ENCODE results near the gene SPA17. TPM values are rescaled to one million over a fixed set of nuclear protein-coding genes. Genes with fewer than 3 reads are reported as not detected.

SPA17 gene
- total and polyA plus RNA-seq, 9 of the 15 experiments (the other 6 are each of a cell fraction or from before 2014, with no cell fraction given), result 6.0 to 19.5 (median 12.6) TPM

DNA sequence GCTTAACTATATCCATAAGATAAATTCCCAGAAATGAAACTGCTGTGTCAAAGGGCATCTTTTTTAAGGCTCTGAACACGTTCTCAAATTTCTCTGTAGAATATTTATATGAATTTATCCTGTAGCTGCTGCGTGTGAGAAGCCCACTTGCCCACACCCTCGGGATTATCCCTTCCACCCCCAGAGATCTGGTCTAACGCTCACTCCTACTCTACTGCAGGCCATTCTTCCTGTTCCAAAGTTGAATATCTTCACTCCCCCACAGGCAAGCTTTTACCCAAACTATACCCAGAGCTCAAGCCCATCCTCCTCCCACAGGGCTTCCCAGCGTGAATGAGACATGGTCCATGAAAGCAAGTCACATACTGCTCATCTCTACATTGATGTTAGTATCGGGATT lies 25.1 kb upstream of the SPA17 start (continued):
- TF ChIP-seq, protein P1, sequence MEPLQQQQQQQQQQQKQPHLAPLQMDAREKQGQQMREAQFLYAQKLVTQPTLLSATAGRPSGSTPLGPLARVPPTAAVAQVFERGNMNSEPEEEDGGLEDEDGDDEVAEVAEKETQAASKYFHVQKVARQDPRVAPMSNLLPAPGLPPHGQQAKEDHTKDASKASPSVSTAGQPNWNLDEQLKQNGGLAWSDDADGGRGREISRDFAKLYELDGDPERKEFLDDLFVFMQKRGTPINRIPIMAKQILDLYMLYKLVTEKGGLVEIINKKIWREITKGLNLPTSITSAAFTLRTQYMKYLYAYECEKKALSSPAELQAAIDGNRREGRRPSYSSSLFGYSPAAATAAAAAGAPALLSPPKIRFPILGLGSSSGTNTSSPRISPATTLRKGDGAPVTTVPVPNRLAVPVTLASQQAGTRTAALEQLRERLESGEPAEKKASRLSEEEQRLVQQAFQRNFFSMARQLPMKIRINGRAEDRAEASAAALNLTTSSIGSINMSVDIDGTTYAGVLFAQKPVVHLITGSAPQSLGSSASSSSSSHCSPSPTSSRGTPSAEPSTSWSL (CRISPR knock-in tag; IDR thresholded peaks at IDR 0.05; ENCODE audit: borderline replicate concordance), result no peak

DNA sequence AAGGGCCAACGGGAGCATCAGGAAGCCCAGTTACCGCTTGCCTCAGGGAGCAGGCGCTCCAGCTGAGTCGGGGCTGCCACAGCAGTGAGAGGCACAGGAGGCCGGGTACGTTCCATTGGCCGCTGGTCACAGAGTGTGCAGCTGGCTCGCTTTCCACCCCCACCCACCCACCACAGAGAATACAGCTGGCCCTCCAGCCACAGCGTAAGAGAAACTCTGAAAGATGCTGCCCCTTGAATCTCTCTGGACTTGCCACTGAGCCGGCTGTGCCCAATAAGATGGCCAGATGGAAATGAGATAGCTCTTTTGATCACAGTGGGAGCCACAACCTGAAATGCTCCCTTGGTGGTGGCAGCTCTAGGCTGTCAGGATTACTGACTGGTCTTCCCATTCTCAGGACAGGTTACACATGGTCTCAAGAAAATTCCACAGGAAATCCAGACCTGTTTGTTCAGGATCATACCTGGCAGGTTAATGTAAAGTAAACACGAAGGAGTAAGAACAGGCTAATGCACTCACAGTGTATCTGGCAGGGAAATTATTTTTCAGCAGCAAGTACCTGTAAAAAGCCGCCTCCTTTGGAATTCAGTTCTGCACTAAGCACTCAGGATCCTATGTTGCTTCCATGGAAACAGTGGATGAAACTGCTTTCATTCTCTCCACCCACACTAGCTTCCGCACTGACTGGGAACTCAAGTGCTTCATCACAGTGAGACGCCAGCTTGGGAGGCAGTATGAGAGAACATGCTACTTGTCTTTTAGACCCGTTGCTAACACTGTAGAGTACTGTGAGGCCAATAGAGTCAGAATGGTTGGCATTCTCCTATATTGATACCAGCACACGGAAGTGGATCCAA lies 16.7 kb upstream of the SPA17 start:
- Histone ChIP-seq H3K9me3 (replicated peaks; ENCODE audit: control insufficient read depth, insufficient read depth, low read depth, low read length) (no peaks in the 10 kb centered on the region), H3K9me1 (ENCODE audit: control insufficient read depth, insufficient read depth, low read length) (no peaks in the 10 kb centered on the region), H3K4me3 (no peak overlapping the region), H3K4me1 (replicated peaks in 1 of 2; ENCODE audit: control insufficient read depth in 2 of 2, insufficient read depth in 2 of 2, low read length in 2 of 2) (no peaks in the 10 kb centered on the region), H3K79me2 (ENCODE audit: control insufficient read depth, insufficient read depth, low read length) (no peaks in the 10 kb centered on the region), H4K20me1 (replicated peaks; ENCODE audit: control insufficient read depth, insufficient read depth, low read length) (no peaks in the 10 kb centered on the region), H3K36me3 (ENCODE audit: control insufficient read depth, insufficient read depth, low read length) (no peaks in the 10 kb centered on the region), H2AFZ (ENCODE audit: low read depth, low read length) (no peak overlapping the region; the same call in 1 of the 2 replicates), H3K27me3 (ENCODE audit: control insufficient read depth in 2 of 2, insufficient read depth in 2 of 2, low read length in 2 of 2) (no peaks in the 10 kb centered on the region), H3K27ac (ENCODE audit: extremely low read depth, low read depth, low read length) (no peak overlapping the region), H3K9ac (ENCODE audit: insufficient read depth in 1 of 2, low read depth in 2 of 2, low read length in 2 of 2) (no peak overlapping the region; a peak in 1 of 4 replicates), H3K4me2 (ENCODE audit: insufficient read depth, low read length) (no peak overlapping the region)
- in situ Hi-C loops (cut with MboI) (no loop called here), intact Hi-C loops (cut with micrococcal nuclease) (no loop called here)
- WGBS (ENCODE audit: insufficient coverage, low coverage, missing lambda C conversion rate), result 42% methylated on average over 15 of the region's 16 CpGs
- ChIA-PET POLR2A (interaction anchor here (0.6 to 1.1 kb wide), 2 partner anchors 10 to 21 kb away, joined by 3 to 5 read pairs; no protein-coding TSS in a partner anchor), CTCF (ENCODE audit: low intra/inter-chr PET ratio) (no interaction called here)
- no TSS peak for BruUV-seq (replicated peaks)
- FAIRE-seq (no peak), ATAC-seq (no peak), DNase-seq (ENCODE audit: extremely low read depth in 1 of 4, low spot score in 3 of 4) (no peak)
- no peak for TF ChIP-seq HDAC3 (IDR thresholded peaks at IDR 0.05; ENCODE audit: borderline replicate concordance, partially characterized antibody)
- no peak for TF ChIP-seq SPI1 (IDR thresholded peaks at IDR 0.05; ENCODE audit: borderline replicate concordance, low read depth, low read length)
- no peak for TF ChIP-seq POLR2A (conservative IDR thresholded peaks at IDR 0.05)
- no peak for TF ChIP-seq PPARD (CRISPR knock-in tag; IDR thresholded peaks at IDR 0.05)
- no peak for TF ChIP-seq NFIC (IDR thresholded peaks at IDR 0.05)
- no peak for TF ChIP-seq ZNF24 (IDR thresholded peaks at IDR 0.05)
- TF ChIP-seq, protein P2, sequence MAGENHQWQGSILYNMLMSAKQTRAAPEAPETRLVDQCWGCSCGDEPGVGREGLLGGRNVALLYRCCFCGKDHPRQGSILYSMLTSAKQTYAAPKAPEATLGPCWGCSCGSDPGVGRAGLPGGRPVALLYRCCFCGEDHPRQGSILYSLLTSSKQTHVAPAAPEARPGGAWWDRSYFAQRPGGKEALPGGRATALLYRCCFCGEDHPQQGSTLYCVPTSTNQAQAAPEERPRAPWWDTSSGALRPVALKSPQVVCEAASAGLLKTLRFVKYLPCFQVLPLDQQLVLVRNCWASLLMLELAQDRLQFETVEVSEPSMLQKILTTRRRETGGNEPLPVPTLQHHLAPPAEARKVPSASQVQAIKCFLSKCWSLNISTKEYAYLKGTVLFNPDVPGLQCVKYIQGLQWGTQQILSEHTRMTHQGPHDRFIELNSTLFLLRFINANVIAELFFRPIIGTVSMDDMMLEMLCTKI (IDR thresholded peaks at IDR 0.05; ENCODE audit: partially characterized antibody), result no peak
- TF ChIP-seq BRCA1 (IDR thresholded peaks at IDR 0.05), result no peak
- no peak for TF ChIP-seq BRCA1 (CRISPR knock-in tag; IDR thresholded peaks at IDR 0.05)
- no peak for TF ChIP-seq TRIM24 (IDR thresholded peaks at IDR 0.05)
- TF ChIP-seq, protein P3, sequence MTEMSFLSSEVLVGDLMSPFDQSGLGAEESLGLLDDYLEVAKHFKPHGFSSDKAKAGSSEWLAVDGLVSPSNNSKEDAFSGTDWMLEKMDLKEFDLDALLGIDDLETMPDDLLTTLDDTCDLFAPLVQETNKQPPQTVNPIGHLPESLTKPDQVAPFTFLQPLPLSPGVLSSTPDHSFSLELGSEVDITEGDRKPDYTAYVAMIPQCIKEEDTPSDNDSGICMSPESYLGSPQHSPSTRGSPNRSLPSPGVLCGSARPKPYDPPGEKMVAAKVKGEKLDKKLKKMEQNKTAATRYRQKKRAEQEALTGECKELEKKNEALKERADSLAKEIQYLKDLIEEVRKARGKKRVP (CRISPR knock-in tag; IDR thresholded peaks at IDR 0.05), result no peak

All from K562 (cell line).